HG03066 (cell line): ENCODE measurements around the gene DYNLRB1.
"Not testable (repeated sequence)": the region's sequence is repeated elsewhere in the genome, so short reads cannot be mapped to it uniquely, and the experiment has no call there.

Source experiments
- ATAC-seq: cut with Tn5 transposase; IDR thresholded peaks from one replicate; pipeline ENCODE4 v1.9.1; 2021; ENCODE audit warnings: low read depth; ENCODE audit not compliant: unreplicated experiment

DYNLRB1 gene

DNA sequence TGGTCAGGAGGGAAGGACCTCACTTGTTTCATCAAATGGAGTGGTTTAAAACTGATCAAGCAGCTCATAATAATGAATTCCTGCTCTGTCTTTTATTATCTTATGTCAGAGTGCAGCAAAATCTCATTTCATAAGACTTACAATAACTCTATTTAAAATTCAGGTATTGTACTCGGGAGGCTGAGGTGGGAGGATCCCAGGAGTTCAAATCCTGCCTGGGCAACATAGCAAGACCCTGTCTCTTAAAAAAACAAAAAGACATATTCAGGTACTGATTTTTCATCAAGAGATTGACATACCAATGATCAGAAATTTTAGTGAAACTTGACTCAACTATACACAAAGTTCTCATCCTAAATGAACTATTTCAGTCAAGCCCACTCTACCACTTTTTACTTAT is 5.6 kb upstream of the DYNLRB1 start:
- ATAC-seq, result no peak

DNA sequence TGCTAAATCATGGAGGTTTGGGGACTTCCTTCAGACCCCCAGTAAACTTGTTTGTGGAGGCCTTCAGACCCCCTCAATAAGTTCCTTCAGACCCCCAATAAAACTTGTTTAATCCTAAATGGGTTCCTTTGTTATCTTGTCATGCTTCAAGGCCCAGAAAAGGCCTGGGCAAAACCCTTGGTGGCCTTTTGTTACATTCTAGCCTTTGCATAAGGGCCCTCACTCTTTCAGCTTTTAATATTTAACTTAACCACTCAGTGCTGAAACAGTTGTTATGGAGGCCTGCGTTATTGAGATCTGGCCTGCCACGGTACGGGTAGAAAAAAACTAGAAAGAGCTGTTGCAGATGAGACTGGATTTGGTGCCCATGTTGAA is 4.3 kb upstream of the DYNLRB1 start:
- ATAC-seq, result no peak

DNA sequence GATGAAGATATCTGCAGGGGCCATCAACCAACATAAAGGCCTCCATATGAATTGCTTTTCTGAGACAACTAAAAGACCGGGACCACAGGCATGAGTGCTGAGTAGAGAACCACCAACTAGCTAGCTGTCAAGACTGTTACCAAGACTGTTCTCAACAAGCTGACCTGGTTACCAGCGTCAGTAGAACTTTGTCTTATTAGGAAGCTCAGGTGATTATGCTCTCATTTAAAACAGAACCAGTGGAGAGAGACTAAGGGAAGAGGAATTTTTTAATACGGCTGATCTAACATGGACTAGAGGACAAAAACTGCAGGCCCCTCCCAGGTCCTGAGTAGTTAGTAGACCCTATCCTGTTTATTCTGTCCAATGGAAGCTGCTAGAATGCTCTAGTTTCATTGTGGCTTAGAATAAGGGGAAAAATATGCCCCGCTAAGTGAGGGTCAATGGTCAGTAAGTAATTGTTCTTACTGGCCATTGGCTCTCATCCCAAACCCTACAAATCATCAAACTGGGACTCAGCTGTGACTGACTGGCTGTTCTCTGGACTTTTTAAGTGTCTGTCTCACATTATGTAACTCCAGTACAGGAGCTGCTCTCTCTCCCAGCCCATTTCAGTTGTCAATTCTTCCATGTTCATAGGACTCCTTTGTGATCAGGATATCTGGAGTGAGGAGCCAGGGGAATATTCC is 3.8 kb upstream of the DYNLRB1 start:
- ATAC-seq, result no peak

DNA sequence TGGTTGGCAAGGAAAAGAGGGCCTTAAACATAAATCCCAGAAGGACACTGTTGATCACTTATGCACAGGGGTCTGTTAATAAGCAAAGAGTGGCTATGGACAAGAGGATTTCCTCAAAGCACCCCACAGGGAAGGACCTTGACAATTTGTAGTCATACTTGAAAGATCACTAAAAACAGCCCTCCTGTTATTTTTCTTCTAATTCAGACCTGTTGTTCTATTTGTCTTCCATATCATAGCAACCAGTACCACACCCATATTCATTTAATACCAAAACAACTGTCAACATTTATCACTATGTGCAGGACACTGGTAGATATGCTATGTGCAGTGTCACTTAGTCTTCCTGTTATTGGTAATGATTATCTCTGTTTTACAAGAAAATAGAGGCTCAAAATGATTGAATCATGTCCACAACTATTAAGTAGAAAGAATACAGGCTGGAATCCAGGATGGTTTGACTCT is 3.2 kb upstream of the DYNLRB1 start:
- ATAC-seq, result no peak

DNA sequence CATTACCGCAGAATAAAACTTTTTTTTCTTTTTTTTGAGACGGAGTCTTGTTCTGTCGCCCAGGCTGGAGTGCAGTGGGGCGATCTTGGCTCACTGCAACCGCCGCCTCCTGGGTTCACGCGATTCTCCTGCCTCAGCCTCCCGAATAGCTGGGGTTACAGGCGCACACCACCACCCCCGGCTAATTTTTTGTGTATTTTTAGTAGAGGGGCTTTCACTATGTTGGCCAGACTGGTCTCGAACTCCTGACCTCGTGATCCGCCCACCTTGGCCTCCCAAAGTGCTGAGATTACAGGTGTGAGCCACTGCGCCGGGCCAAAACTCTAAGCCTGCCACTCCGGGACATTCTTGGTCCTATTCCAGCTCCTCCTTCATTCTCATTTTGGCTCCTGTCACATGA is 2.2 kb upstream of the DYNLRB1 start:
- ATAC-seq, result not testable (repeated sequence)

DNA sequence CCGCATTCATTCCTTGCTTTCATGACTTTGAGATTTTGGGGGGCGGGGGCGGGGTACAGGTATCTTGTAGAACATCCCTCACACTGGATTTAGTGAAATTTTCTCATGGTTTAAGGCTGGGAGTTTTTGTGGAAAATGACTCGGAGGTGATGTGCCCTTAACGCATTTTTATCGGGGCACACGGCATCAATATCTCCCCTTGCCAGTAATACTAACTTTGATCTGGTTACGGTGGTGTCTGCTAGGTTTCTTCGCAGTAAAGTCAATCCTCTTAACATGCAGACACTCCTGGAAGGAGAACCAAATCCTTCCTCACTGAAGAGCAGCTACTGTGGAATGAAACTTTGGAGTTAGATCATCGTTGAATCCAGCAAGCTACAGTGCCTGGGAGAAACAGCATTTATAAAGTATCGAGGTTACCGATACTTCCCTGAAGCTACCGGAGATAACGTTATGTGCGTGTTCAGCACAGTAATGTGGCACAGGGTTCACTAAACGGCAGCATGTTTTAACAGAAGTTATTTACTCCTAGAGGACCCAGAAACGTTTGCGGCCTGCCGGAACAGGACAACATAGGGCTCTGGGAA is 1.2 kb upstream of the DYNLRB1 start:
- no peak for ATAC-seq

DNA sequence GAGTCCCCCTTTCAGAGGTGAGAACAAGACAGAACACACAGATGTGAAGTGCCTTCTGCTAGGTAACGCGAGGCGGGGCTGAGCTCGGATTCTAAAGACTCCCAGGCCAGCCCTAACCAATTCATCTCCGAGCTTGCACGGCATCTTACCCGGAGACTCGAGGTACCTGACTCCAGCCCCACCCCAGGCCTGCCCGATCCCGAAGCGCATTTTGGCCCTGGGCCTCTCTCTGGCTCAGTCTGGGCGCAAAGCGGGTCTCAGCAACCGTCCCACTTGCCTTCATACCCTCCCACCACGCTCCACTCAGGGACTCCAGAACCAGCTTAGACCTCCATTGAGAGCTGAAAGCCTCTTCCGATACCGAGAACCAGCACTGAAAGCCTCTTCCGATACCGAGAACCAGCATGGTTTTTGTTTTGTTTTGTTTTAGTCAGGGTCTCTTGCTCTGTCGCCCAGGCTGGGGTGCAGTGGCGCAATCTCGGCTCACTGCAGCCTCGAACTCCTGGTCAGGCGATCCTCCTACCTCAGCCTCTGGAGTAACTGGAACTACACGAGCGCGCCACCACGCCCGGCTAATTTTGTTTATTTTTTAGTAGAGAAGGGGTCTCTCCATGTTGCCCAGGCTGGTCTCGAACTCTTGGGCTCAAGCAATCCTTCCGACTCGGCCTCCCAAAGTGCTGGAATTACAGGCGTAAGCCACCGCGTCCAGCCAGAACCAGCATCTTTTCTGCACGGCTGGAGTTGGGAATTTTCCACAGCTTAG is 557 bp upstream of the DYNLRB1 start:
- peak; percentile 56 for ATAC-seq

DNA sequence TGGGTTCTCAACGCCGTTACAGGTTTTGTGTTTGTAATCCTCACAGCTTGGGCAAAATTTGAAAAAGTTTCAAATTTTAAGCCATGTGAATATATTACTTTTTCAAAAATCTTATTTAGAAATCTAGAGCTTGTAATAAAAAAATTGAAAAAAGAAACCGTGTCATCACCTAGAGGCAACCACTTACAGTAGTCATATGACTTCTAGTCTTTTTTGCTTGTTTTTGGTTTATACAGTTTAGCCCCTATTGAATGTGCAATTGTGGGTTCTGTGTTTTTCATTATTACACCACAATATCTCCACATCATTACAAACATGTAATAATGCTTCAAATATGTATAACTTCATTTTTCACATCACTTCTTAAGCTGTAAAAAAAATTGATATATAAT is 888 bp downstream of the DYNLRB1 start:
- no peak for ATAC-seq

DNA sequence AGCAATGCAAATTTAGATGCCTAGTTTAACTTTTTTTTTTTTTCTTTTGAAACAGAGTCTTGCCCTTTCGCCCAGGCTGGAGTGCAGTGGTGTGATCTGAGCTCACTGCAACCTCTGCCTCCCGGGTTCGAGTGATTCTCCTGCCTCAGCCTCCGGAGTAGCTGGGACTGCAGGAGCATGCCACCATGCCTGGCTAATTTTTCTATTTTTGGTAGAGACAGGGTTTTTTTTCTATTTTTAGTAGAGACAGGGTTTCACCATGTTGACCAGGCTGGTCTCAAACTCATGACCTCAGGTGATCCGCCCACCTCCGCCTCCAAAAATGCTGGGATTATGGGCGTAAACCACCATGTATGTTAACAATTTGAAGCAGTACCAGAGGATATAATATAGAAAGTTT is 2.6 kb downstream of the DYNLRB1 start:
- not testable (repeated sequence) for ATAC-seq

DNA sequence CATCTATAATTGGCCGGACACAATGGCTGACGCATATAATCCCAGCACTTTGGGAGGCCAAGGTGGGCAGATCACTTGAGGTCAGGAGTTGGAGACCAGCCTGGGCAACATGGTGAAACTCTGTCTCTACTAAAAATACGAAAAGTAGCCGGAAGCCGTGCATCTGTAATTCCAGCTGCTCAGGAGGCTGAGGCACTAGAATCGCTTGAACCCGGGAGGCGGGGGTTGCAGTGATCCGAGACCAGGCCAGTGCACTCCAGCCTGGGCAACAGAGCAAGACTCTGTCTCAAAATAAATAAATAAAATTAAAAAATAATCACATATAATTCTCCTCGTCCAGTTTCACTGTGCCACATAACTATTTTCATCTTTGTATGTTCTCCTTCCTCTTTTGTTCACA is 3.6 kb downstream of the DYNLRB1 start:
- not testable (repeated sequence) for ATAC-seq

DNA sequence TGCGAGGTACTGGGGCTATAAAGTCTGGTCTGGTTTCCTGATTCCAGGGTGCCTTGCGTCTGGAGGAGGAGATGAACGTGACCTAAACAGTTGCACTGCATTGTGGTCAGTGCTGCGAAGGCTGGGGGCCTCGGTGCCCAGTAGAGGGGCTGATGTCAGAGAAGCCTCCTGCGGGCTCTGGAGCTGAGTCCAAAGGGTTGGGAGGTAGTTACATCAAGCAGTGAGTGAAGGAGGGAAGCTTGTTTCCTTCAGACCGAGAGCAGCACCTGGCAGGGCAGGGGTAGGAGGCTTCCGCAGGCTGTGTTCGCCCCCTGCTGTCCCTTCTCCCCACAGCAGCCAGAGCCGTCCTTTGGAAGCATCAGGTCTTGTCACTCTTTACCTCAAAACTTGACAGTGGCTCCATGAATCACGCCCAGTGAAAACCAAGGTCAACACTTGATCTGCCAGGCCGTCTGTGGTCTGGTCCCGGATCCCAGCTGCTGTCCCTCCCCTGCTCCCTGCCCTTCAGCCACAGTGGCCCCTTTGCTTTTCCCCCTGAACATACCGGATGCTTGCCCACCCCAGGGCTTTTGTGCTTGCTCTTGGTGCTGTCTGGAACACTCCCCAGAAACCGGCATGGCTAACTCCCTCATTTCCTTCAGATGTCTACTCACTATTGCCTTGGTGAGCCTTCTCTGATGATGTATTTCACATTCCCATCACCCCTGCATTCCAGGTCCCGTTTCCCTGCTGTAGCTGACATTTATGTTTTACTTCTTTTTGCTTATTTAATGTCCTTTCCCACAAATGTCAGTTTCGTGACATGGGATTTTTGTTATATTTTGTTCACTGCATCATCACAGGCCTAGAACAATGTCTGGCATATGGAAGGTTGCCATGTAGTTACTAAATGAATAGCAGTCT is 7.0 kb downstream of the DYNLRB1 start:
- ATAC-seq, result no peak

DNA sequence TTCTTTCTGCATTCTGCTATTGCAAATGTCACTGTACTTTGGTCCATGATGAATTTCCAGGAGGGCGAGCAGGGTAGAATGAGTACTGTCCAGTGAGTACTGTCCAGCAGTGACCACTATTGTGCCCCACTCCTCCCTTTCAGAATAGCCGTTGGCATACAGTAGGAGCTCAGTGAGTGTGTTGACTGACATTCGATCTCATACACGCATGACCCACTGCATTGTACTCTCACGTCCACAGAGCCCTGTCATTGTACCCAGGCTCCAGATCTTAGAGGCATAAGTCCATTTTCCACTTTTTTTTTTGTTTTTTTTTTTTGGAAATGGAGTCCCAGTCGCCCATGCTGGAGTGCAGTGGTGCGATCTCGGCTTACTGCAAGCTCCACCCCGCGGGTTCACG is 8.2 kb downstream of the DYNLRB1 start:
- no peak for ATAC-seq

DNA sequence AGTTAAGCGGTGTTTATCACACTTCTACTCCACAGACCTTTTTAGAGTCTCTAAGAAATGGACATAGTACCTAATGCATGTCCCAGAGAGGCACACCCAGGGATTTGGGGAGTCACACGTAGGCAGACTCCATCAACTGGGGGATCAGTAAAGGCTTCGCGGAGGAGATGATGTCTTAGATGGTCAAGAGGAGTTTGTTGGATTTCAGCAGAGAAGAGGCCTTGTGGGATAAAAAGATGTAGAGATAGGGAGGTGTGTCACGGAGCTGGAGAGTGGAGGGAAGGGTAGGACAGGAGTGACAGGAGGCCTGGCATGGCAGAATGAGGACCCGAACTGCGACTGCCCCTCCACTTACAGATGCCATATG is 9.1 kb downstream of the DYNLRB1 start:
- no peak for ATAC-seq

DNA sequence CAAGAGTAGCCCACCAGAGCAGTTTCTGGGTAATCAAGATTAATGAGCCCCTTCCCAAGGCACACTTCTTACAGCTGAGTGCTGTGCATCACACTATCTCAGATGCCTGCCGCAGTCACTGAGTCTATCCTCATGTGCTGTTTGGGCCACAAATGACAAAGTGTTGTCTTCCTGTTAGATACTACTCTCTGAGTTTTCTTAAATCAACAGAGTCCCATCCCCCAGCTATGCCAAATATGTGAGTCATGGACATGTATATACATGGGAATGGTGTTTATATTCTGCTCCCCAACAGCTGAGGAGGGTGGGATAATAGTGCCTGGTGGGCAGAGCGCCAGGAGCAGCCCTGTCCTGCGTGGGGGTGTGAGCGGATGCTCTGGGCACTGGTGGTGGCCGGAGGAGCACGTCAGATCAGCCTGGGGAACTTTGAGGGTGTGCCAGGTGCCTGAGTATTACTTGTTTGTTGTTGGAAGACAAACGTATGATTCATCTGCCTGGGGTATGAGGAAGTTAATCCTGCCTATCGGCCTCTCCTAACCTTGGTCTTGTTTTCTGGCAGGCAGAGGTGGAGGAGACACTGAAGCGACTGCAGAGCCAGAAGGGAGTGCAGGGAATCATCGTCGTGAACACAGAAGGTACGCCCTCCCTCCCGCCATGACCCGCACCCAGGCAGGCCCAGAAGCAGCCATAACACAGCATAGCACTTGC is 9.6 kb downstream of the DYNLRB1 start:
- ATAC-seq, result no peak

DNA sequence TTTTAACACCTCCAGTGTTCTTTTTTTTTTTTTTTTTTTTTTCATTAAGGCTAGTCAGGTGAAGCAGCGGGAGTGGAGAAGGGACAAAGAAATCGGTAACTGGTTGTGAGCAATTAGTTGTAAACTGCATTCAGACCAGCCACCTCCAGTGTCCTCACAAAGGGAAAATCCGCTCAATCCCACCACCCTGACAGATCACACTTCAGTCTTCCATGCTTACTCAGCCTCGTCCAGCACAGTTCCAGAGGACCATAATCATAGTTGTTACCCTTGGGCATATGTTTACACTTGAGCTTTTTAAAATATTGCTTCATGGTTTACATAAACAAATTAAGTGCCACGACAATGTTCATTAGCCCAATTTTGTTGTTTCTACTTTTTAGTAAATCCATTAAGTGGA is 10.2 kb downstream of the DYNLRB1 start:
- no peak for ATAC-seq

DNA sequence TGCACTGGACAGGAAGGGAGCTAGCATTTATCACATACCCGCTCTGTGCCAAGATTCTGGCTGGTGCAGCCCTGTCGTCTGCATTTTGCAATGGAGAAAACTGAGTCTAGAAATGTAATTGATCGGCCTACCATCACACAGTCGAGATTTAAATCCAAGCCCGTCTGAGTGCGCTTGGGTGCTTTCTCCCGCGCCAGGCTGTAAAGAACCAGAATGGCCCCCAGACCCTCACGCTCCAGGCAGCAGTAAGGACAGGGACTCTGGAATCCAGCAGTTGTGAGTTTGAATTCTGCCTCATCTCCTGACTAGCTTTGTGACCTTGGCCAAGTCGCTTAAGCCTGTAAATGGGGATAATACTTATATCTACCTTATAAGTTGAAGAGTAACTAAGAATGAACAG is 10.8 kb downstream of the DYNLRB1 start:
- no peak for ATAC-seq

DNA sequence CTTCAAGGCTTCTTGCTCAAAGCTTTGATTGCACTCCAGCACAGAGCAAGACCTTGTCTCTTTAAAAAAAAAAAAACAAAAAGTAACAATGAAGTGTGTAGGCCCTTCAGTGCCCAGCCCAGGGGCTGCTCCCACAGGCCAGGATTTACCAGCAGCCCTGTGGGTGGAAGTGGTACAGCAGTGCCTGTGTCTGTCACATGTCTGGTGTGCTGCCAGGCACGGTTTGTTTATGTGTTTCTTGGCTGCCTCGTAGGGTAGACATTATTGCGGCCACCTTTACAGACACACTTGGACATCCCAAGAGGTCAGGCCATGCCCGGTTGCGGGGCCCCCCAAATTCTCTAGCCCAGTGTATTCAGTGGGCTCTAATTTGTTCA is 12.7 kb downstream of the DYNLRB1 start:
- no peak for ATAC-seq

DNA sequence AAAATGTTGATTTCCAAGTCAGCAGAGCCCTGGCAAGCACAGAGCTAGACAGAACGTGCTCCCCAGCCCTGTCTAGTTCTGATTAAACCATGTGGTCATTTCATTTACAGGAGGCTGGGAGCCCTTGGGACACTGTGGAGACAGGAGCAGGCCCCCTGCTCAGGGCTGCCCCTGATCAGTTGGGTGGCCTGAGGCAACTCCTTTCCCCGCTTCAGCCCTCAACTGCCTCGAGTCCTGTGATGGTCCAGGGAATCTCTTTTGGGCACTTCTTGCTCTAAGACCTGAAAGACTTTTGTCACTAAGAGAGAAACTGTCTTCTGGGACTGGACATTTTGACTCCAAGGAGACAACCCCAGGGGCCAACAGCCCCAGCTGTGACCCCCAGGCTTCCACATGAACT is 13.5 kb downstream of the DYNLRB1 start:
- ATAC-seq, result no peak

DNA sequence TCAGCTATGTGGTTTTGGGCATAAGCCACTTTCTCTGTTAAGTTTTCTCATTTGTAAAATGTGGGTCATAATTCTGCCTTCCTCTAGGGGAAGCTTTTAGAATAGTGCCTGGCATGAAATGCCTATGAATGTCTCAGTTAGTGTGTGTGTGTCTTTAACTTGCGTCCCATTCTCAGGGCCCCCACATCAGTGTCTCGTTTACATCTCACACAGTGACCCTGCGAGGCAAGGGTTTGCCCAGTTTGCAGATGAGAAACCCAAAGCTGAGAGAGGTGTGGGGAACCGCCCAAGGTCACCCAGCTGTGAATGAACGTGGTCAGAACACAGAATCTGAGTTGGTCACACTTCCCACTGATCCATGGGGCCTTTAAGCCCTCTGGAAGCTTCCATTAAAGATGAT is 14.1 kb downstream of the DYNLRB1 start:
- ATAC-seq, result no peak

DNA sequence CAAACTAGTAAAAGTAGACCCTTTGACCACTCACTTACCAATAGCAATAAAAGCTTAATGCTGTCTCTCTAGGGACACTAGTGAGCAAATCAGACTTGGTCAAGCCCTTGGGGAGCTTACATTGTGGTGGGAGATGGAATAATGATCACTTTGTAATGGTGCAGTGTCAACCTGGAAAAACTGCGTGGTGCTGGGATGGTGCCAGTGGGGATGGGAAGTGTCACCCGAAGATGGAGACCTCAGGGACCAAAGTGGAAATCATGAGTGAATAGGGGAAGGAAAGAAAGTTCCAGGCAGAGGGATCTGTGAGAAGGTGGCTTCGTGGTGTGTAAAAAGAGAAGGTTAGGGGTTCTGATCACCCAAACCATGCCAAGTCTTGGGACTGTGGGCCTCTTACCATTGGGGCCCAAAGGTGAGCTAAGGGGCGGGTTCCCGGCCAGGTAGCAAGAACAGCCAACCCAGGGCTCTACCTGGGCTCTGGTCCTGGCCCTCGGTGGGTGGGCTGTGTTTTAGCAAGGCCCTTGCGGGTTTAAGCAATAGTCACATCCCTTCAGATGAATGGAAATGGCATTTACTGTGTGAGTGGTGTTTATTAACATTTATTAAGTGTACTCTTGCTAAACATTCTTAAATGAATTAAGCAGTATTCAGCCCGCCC is 15.5 kb downstream of the DYNLRB1 start:
- no peak for ATAC-seq
